H1 (cell line): ENCODE results near the gene ELFN1.

Source experiments
- ASH2L ChIP-seq: fragments of 200-600, 300-600 bp; sonication (generic); IDR thresholded peaks from one replicate; pipeline ENCODE4 v1.7.1; 2017; ENCODE audit warnings: low read length
- CREB1 ChIP-seq: IDR thresholded peaks from 2 replicates; pipeline ENCODE4 v1.6.1; 2012; ENCODE audit warnings: inconsistent platforms
- EGR1 ChIP-seq: IDR thresholded peaks from 2 replicates; pipeline ENCODE4 v1.6.1; 2011; ENCODE audit warnings: low read depth, low read length, borderline replicate concordance
- GABPA ChIP-seq: IDR thresholded peaks from 2 replicates; pipeline ENCODE4 v1.6.1; 2011; ENCODE audit warnings: mild to moderate bottlenecking, low read length, moderate library complexity, borderline replicate concordance; ENCODE audit not compliant: insufficient read depth
- HDAC2 ChIP-seq, 2 experiments: fragments of 300-600 bp in 1 of 2; sonication (generic) in 1 of 2; IDR thresholded peaks; 2 replicates each; pipeline ENCODE4 v1.6.1; 2011 to 2012; ENCODE audit warnings: low read depth in 2 of 2, low read length in 2 of 2, mild to moderate bottlenecking in 2 of 2, moderate library complexity in 2 of 2, borderline replicate concordance in 1 of 2, inconsistent platforms in 1 of 2
- POLR2AphosphoS5 ChIP-seq: IDR thresholded peaks from 2 replicates; pipeline ENCODE4 v1.6.1; 2011; ENCODE audit warnings: low read depth, low read length
- RAD21 ChIP-seq, 2 experiments: IDR thresholded peaks in 1 of 2; conservative IDR thresholded peaks in 1 of 2; 2 replicates each; pipeline ENCODE4 v1.6.1; 2011; ENCODE audit warnings: low read depth in 2 of 2, low read length in 2 of 2, improper control_type of control experiment in 1 of 2, inconsistent platforms in 1 of 2, mild to moderate bottlenecking in 1 of 2, moderate library complexity in 1 of 2
- RFX5 ChIP-seq: IDR thresholded peaks from 2 replicates; pipeline ENCODE4 v1.6.1; 2011; ENCODE audit warnings: low read depth, low read length, improper control_type of control experiment, borderline replicate concordance
- SP1 ChIP-seq: IDR thresholded peaks from 2 replicates; pipeline ENCODE4 v1.6.1; 2011; ENCODE audit warnings: low read depth, low read length
- SUZ12 ChIP-seq: fragments of 200-600 bp; sonication (generic); IDR thresholded peaks from 2 replicates; pipeline ENCODE4 v1.6.1; 2012; ENCODE audit warnings: mild to moderate bottlenecking, inconsistent platforms, low read length, moderate library complexity, mixed read lengths
- TAF1 ChIP-seq: IDR thresholded peaks from 2 replicates; pipeline ENCODE4 v1.6.1; 2011; ENCODE audit warnings: mild to moderate bottlenecking, low read depth, low read length
- TF ChIP-seq, protein P1 (sequence below), 3 experiments: IDR thresholded peaks; 1 replicate in 2 of 3; 2 replicates in 1 of 3; pipeline versions ENCODE4 v1.5.1 to v1.6.1; 2011; ENCODE audit warnings: low read length in 3 of 3, mild to moderate bottlenecking in 3 of 3, inconsistent platforms in 2 of 3, low read depth in 1 of 3, moderate library complexity in 1 of 3; ENCODE audit not compliant: insufficient read depth in 1 of 3; ENCODE audit errors: control extremely low read depth in 1 of 3
- TF ChIP-seq, protein P2 (sequence below): IDR thresholded peaks from 2 replicates; pipeline ENCODE4 v1.6.1; 2011; ENCODE audit warnings: low read length, improper control_type of control experiment

DNA sequence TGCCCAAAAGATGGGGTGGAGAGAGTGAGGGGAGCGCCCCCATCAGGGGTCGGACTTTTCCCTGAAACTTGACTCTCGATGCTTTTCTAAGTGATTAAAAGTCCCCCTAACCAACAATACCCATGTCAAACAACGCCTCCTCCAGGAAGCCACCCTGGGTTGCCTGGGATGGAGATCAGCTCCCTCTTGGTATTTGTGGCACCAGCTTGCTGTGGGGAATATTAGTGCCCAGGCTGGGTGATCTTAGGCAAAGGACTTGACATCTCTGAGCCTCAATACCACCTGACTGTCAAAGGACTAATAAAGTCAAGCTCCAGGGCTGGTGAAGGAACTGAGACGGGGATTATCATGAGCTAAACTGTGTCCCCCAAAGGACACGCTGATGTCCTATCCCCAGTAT is 18.2 kb upstream of the ELFN1 start:
- TF ChIP-seq, protein P1, sequence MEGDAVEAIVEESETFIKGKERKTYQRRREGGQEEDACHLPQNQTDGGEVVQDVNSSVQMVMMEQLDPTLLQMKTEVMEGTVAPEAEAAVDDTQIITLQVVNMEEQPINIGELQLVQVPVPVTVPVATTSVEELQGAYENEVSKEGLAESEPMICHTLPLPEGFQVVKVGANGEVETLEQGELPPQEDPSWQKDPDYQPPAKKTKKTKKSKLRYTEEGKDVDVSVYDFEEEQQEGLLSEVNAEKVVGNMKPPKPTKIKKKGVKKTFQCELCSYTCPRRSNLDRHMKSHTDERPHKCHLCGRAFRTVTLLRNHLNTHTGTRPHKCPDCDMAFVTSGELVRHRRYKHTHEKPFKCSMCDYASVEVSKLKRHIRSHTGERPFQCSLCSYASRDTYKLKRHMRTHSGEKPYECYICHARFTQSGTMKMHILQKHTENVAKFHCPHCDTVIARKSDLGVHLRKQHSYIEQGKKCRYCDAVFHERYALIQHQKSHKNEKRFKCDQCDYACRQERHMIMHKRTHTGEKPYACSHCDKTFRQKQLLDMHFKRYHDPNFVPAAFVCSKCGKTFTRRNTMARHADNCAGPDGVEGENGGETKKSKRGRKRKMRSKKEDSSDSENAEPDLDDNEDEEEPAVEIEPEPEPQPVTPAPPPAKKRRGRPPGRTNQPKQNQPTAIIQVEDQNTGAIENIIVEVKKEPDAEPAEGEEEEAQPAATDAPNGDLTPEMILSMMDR (IDR thresholded peaks at IDR 0.05; ENCODE audit: control extremely low read depth in 1 of 3, insufficient read depth in 1 of 3, low read depth in 1 of 3, low read length in 3 of 3): peak in 1 of 3 experiments; percentile 6; a peak in 1 of 4 replicates
- TF ChIP-seq CREB1: no peak
- no peak for TF ChIP-seq EGR1
- no peak for TF ChIP-seq RFX5
- TF ChIP-seq SUZ12: no peak
- no peak for TF ChIP-seq GABPA
- no peak for TF ChIP-seq POLR2AphosphoS5
- no peak for TF ChIP-seq TAF1
- TF ChIP-seq ASH2L: no peak
- TF ChIP-seq HDAC2 (IDR thresholded peaks at IDR 0.05; ENCODE audit: borderline replicate concordance in 1 of 2, low read depth in 2 of 2, low read length in 2 of 2): no peak
- TF ChIP-seq, protein P2, sequence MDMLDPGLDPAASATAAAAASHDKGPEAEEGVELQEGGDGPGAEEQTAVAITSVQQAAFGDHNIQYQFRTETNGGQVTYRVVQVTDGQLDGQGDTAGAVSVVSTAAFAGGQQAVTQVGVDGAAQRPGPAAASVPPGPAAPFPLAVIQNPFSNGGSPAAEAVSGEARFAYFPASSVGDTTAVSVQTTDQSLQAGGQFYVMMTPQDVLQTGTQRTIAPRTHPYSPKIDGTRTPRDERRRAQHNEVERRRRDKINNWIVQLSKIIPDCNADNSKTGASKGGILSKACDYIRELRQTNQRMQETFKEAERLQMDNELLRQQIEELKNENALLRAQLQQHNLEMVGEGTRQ: no peak
- TF ChIP-seq SP1: no peak
- no peak for TF ChIP-seq RAD21 (IDR thresholded peaks at IDR 0.05 in 1 of 2, conservative IDR thresholded peaks at IDR 0.05 in 1 of 2; ENCODE audit: low read depth in 2 of 2, low read length in 2 of 2)
